Skeletal muscle tissue (tissue), 4 donors: Measurements from ENCODE around the gene ASAH2. TPM values are rescaled to one million over a fixed set of nuclear protein-coding genes. Genes with fewer than 3 reads are reported as not detected.
"Not testable (repeated sequence)": the region's sequence is repeated elsewhere in the genome, so short reads cannot be mapped to it uniquely, and the experiment has no call there.

Experiments
- H3K27ac ChIP-seq: one replicate; pipeline ENCODE4 v1.7.0; 2013; ENCODE audit warnings: mild to moderate bottlenecking, low read depth, low read length, inconsistent platforms
- H3K27me3 ChIP-seq, 3 donors: one replicate each; pipeline ENCODE4 v1.7.0; 2013; ENCODE audit warnings: low read length in 3 of 3; ENCODE audit not compliant: control insufficient read depth in 3 of 3, insufficient read depth in 3 of 3
- H3K36me3 ChIP-seq, 3 donors: one replicate each; pipeline ENCODE4 v1.7.0; 2013; ENCODE audit warnings: low read length in 3 of 3; ENCODE audit not compliant: control insufficient read depth in 3 of 3, insufficient read depth in 3 of 3
- H3K4me1 ChIP-seq, 3 donors: one replicate each; pipeline ENCODE4 v1.7.0; 2013; ENCODE audit warnings: low read length in 3 of 3, mild to moderate bottlenecking in 3 of 3; ENCODE audit not compliant: control insufficient read depth in 3 of 3, insufficient read depth in 3 of 3
- H3K4me3 ChIP-seq, 3 donors: one replicate each; pipeline ENCODE4 v1.7.0; 2013; ENCODE audit warnings: low read length in 3 of 3
- H3K9ac ChIP-seq, 3 donors: one replicate each; pipeline ENCODE4 v1.7.0; 2013; ENCODE audit warnings: low read length in 3 of 3, mild to moderate bottlenecking in 3 of 3, moderate library complexity in 2 of 3, low read depth in 1 of 3
- H3K9me3 ChIP-seq, 3 donors: one replicate each; pipeline ENCODE4 v1.7.0; 2013; ENCODE audit warnings: low read length in 3 of 3; ENCODE audit not compliant: control insufficient read depth in 3 of 3
- total RNA-seq: library from RNA; depleted of rRNA; stranded (reverse); fragments of >200 nt; gene quantifications from one replicate; pipeline ENCODE4 v1.2.3, GENCODE V29; 2014
- donor health status: Osteomylitis.

Gene ASAH2
- total RNA-seq, 1 donor from 2014 or later, result under 0.01 TPM

GRCh38 chr10:50260791-50261281 lies 9.5 kb upstream of the ASAH2 start:
- H3K27ac ChIP-seq, result no peak overlapping the region
- no peaks in the 10 kb centered on the region for H3K27me3 ChIP-seq
- H3K4me3 ChIP-seq, result no peak overlapping the region
- H3K36me3 ChIP-seq, result no peaks in the 10 kb centered on the region
- no peak overlapping the region for H3K9ac ChIP-seq
- no peaks in the 10 kb centered on the region for H3K9me3 ChIP-seq
- H3K4me1 ChIP-seq, result no peaks in the 10 kb centered on the region

- Histone ChIP-seq H3K4me1 (no peaks in the 10 kb centered on the region), H3K9ac (no peak overlapping the region), H3K27me3 (no peaks in the 10 kb centered on the region), H3K36me3 (no peaks in the 10 kb centered on the region), H3K27ac (no peak overlapping the region), H3K4me3 (no peak overlapping the region), H3K9me3 (no peaks in the 10 kb centered on the region)
These were observed 3.2 kb upstream of the ASAH2 start for GRCh38 chr10:50254479-50254878.

DNA sequence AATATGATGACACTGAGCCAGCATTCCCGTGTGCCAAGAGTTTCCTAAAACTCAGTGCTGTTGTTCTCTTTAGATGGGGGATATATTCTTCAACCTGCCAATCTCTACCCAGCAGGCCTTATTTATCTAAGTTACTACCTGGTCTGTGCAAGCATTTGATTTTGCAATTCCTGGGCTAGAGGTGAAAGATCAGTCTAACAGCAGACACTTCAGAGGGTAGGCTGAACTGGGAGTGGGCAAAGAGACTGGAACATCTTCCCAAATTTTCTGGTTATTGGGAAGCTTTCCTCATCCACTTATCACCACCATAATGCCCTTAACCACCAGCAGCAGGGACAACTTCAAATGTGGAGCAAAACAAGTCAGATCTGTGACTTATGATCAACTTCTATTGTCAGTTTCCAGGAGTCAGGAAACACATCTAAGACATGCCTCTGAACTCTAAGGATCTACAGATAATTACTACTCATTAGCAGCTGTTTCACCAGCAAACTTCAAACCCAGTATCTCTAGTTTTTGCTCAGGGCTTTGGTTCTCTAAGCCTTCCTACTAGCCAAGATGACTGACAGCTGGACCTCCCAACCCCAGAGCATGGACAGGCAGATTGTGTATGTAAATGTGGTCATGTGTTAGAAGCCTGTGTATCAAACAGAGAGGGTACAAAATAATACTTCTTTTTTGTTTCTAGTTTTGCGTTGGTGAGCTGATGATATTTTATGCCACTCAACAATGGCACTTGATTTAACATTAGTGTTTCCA lies 1.0 kb downstream of the ASAH2 start:
- Histone ChIP-seq H3K4me1 (no peaks in the 10 kb centered on the region), H3K27ac (no peak overlapping the region), H3K9ac (no peak overlapping the region), H3K27me3 (no peaks in the 10 kb centered on the region), H3K9me3 (no peaks in the 10 kb centered on the region), H3K4me3 (no peak overlapping the region), H3K36me3 (no peaks in the 10 kb centered on the region)

DNA sequence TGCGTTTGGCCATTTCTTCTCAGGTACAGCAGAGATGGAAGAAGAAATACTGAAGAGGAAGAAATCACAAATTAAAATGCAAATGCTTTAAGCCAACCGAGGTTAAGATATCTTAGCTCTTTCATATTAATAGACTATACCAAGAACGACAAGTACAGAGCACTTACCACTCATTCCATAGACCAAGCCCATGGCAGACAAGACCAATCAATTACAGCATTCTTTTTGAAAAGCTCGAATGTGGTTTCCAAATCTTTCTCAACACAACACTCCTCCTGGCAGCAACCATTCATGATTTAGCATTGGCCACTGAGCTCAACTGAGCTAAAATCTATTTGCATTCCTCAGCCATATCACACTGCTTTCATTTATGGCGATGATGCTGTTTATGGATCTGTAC lies 2.7 kb downstream of the ASAH2 start:
- Histone ChIP-seq H3K4me3 (no peak overlapping the region), H3K4me1 (no peaks in the 10 kb centered on the region), H3K9ac (no peak overlapping the region), H3K36me3 (no peaks in the 10 kb centered on the region), H3K27ac (no peak overlapping the region), H3K27me3 (no peaks in the 10 kb centered on the region), H3K9me3 (no peaks in the 10 kb centered on the region)

DNA sequence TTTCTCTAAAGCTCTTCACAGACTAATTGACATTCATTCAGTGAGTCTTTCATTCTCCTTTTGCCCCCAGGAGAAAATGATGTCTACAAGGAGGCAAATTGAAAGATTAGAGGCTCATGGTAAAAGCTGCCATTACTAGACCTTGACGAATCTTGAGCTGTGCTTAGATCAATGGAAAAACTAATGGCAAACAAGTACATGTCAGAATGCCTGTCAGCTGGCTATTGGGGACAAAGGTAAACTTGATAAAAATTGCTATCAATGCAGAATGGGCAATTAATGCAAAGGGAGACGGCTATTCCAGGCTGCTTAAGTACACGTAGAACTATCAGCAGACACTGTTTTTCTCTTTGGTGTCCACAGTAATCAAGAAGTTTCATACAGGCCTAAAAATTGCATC lies 3.3 kb downstream of the ASAH2 start:
- no peaks in the 10 kb centered on the region for H3K36me3 ChIP-seq
- no peak overlapping the region for H3K9ac ChIP-seq
- no peak overlapping the region for H3K27ac ChIP-seq
- H3K4me3 ChIP-seq, result no peak overlapping the region
- H3K9me3 ChIP-seq, result no peaks in the 10 kb centered on the region
- no peaks in the 10 kb centered on the region for H3K27me3 ChIP-seq
- H3K4me1 ChIP-seq, result no peaks in the 10 kb centered on the region

DNA sequence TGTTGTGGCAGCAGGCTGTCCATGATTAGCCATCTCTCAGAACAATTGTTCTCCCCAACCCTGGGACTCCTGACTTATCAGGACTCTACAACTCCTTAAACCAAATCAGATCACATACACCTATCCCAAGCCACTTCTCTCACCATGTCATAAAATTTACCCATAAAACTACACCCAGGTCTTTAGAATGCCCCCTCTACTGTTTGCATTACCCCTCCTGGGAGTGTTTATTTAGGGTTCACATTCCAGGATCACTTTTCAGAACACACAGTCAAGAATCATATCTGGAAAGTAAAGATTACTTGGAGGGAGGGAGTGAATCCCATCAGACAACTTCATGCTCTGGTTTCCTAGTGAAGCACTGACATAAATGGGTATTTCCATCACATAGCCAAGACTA lies 7.1 kb downstream of the ASAH2 start:
- H3K27ac ChIP-seq, result no peak overlapping the region
- no peak overlapping the region for H3K4me3 ChIP-seq
- no peaks in the 10 kb centered on the region for H3K27me3 ChIP-seq
- H3K9me3 ChIP-seq, result no peaks in the 10 kb centered on the region
- no peaks in the 10 kb centered on the region for H3K36me3 ChIP-seq
- no peak overlapping the region for H3K9ac ChIP-seq
- no peaks in the 10 kb centered on the region for H3K4me1 ChIP-seq

DNA sequence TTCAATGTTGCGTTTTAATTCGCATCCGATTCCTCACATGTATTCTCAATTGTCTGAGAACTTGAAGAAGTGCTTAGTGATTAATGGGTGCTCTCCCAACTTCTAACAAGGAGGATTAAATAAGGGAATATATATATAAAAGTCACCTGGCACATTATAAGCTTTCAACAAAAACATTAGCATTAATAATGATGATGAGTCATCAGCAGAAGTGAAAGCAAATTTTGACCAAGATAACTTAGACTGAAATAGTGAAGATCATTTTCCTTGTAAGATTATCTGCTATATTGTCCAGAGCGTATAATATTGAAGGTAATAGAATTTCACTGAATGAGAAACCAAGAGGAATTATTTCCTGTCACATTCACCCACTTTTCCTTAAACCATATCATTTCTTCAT lies 8.5 kb downstream of the ASAH2 start:
- Histone ChIP-seq H3K9ac (no peak overlapping the region), H3K4me1 (no peaks in the 10 kb centered on the region), H3K27ac (no peak overlapping the region), H3K27me3 (no peaks in the 10 kb centered on the region), H3K36me3 (no peaks in the 10 kb centered on the region), H3K9me3 (no peaks in the 10 kb centered on the region), H3K4me3 (no peak overlapping the region)

DNA sequence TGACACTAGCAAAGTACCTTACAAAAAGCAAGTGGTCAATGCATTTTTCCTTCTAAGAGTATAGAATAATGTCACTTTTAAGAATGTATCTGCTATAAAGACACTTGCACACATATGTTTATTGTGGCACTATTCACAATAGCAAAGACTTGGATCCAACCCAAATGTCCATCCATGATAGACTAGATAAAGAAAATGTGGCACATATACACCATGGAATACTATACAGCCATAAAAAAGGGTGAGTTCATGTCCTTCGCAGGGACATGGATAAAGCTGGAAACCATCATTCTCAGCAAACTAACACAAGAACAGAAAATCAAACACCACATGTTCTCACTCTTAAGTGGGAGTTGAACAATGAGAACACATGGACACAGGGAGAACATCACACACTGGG lies 9.8 kb downstream of the ASAH2 start:
- not testable (repeated sequence) for H3K9me3 ChIP-seq, H3K27ac ChIP-seq, H3K4me3 ChIP-seq, H3K36me3 ChIP-seq, H3K4me1 ChIP-seq, H3K27me3 ChIP-seq, H3K9ac ChIP-seq

GRCh38 chr10:50234486-50234885 lies 16.8 kb downstream of the ASAH2 start:
- Histone ChIP-seq H3K9ac (no peak overlapping the region), H3K4me1 (no peaks in the 10 kb centered on the region), H3K36me3 (no peaks in the 10 kb centered on the region), H3K9me3 (no peaks in the 10 kb centered on the region), H3K4me3 (no peak overlapping the region), H3K27ac (no peak overlapping the region), H3K27me3 (peaks cover 0 to 4% (median 0%) of the 10 kb centered on the region in 3 donors)

GRCh38 chr10:50232261-50232639 lies 19.1 kb downstream of the ASAH2 start:
- Histone ChIP-seq H3K9ac (no peak overlapping the region), H3K27ac (no peak overlapping the region), H3K27me3 (peaks cover 0 to 4% (median 0%) of the 10 kb centered on the region in 3 donors), H3K9me3 (no peaks in the 10 kb centered on the region), H3K4me3 (no peak overlapping the region), H3K36me3 (no peaks in the 10 kb centered on the region), H3K4me1 (no peaks in the 10 kb centered on the region)
